ENCODE data around the gene TWIST2.

The TWIST2 gene

GRCh38 chr2:238872026-238872425 lies 24.1 kb downstream of the TWIST2 start:
- no peak for DNase-seq (ENCODE audit: low spot score)

GRCh38 chr2:238872628-238873380 lies 24.9 kb downstream of the TWIST2 start:
- DNase-seq (ENCODE audit: low spot score), result no peak

GRCh38 chr2:238873381-238873801 lies 25.5 kb downstream of the TWIST2 start:
- no peak for DNase-seq (ENCODE audit: low spot score)

GRCh38 chr2:238873841-238874240 lies 26.0 kb downstream of the TWIST2 start:
- DNase-seq (ENCODE audit: low spot score), result no peak

GRCh38 chr2:238874330-238875050 lies 26.6 kb downstream of the TWIST2 start:
- DNase-seq (ENCODE audit: low spot score), result no peak

GRCh38 chr2:238875101-238875470 lies 27.2 kb downstream of the TWIST2 start:
- DNase-seq (ENCODE audit: low spot score), result no peak

- no peak for DNase-seq (ENCODE audit: low spot score)
Observed at GRCh38 chr2:238875471-238876231, 27.8 kb downstream of the TWIST2 start.

- no peak for DNase-seq (ENCODE audit: low spot score)
Observed at GRCh38 chr2:238876232-238876630, 28.3 kb downstream of the TWIST2 start.

- DNase-seq (ENCODE audit: low spot score), result no peak
Observed at GRCh38 chr2:238878051-238878735, 30.3 kb downstream of the TWIST2 start.

- DNase-seq (ENCODE audit: low spot score), result no peak
Observed at GRCh38 chr2:238879043-238879442, 31.2 kb downstream of the TWIST2 start.

GRCh38 chr2:238879621-238880377 lies 31.9 kb downstream of the TWIST2 start:
- DNase-seq (ENCODE audit: low spot score), result no peak

GRCh38 chr2:238881353-238882081 lies 33.6 kb downstream of the TWIST2 start:
- DNase-seq (ENCODE audit: low spot score), result no peak

GRCh38 chr2:238882082-238882755 lies 34.3 kb downstream of the TWIST2 start:
- DNase-seq (ENCODE audit: low spot score), result no peak

- DNase-seq (ENCODE audit: low spot score), result no peak
Observed at GRCh38 chr2:238883421-238883901, 35.6 kb downstream of the TWIST2 start.

GRCh38 chr2:238884122-238884811 lies 36.4 kb downstream of the TWIST2 start:
- no peak for DNase-seq (ENCODE audit: low spot score)

- no peak for DNase-seq (ENCODE audit: low spot score)
Observed at GRCh38 chr2:238884812-238885408, 37.0 kb downstream of the TWIST2 start.

GRCh38 chr2:238886453-238887094 lies 38.7 kb downstream of the TWIST2 start:
- DNase-seq (ENCODE audit: low spot score), result no peak

GRCh38 chr2:238887616-238888015 lies 39.7 kb downstream of the TWIST2 start:
- DNase-seq (ENCODE audit: low spot score), result no peak
